Activated naive CD4-positive, alpha-beta T cell treated with anti-CD3 and anti-CD28 coated beads, Interleukin-2, amount 10 ng/mL, durations not matched to agents 7 days and 5 days (primary cell): ENCODE measurements around the gene CHCHD10.

Experiments used
- CTCF ChIA-PET: fragments of 350-600 bp; sonication (Branson Sonifier 250); formaldehyde crosslinking; loops from one replicate; lab custom pipeline; 2021; ENCODE audit warnings: antibody characterized with exemption; lab: Charles Lee
- DNase-seq: peaks from one replicate; pipeline ENCODE4 v3.0.0-alpha.2; 2020
- H3K27ac Mint-ChIP-seq: one replicate; pipeline ENCODE4 v1.8.0; 2021; ENCODE audit warnings: mild to moderate bottlenecking, moderate library complexity, mixed read lengths
- H3K27me3 Mint-ChIP-seq: one replicate; pipeline ENCODE4 v1.8.0; 2021; ENCODE audit warnings: mild to moderate bottlenecking, mixed read lengths
- H3K36me3 Mint-ChIP-seq: one replicate; pipeline ENCODE4 v1.8.0; 2021; ENCODE audit warnings: mixed read lengths
- H3K4me1 Mint-ChIP-seq: one replicate; pipeline ENCODE4 v1.8.0; 2021; ENCODE audit warnings: mixed read lengths
- H3K4me3 Mint-ChIP-seq: one replicate; pipeline ENCODE4 v1.8.0; 2021; ENCODE audit warnings: mild to moderate bottlenecking, moderate library complexity, mixed read lengths
- H3K9me3 Mint-ChIP-seq: one replicate; pipeline ENCODE4 v1.8.0; 2021; ENCODE audit warnings: mixed read lengths

CHCHD10 gene

DNA sequence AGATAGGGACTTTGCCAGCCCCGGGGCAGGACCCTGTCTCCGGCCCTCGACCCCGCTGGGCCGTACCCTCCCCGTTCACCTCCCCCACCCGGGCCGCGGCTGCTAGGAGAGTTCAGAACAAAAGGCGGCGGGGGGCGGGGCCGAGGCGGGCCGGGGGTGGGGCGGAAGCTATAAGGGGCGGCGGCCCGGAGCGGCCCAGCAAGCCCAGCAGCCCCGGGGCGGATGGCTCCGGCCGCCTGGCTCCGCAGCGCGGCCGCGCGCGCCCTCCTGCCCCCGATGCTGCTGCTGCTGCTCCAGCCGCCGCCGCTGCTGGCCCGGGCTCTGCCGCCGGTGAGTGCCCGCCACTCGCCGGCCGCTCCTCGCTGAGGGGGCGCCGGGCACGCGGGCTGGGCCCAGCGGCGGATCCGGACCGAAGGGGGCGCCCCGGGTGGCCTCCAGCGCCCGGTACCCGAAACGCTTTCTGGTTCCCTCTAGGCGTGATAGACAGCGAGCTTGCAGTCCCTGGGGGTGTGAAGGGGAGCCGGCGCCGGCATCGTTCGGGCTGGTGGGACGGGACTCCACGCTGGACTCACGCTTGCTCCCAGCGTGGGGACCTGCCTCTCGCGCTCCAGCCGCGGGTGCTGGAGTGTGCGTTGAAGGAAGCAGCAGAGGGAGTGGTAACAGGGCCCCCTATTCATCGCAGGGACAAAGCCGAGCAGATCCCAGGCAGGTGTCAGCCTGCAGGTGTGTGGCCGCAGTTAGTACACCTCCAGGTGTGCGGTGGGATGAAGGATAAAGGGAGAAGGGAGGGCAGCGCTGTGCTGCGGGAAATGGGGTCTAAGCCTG is 5.1 kb upstream of the CHCHD10 start, which contains the start of gene MMP11:
Gene MMP11, plus strand, starts transcription at position 201 of the 825 bp plus-strand sequence. Its CDS starts 22 bp downstream, at position 223.
- peak within 1 kb of the TSS; percentile 56 for H3K4me3 Mint-ChIP-seq
- peak; percentile 76 for DNase-seq
- no peaks in the 10 kb centered on the region for H3K36me3 Mint-ChIP-seq
- CTCF ChIA-PET, result interaction anchor here (2.2 kb wide), 1 partner anchor 19 kb away, joined by 5 read pairs; no protein-coding TSS in a partner anchor
- peaks cover 43% of the 10 kb centered on the region for H3K27me3 Mint-ChIP-seq
- H3K4me1 Mint-ChIP-seq, result peaks cover 29% of the 10 kb centered on the region
- H3K27ac Mint-ChIP-seq, result no peak within 1 kb of the TSS
- no peaks in the 10 kb centered on the region for H3K9me3 Mint-ChIP-seq

DNA sequence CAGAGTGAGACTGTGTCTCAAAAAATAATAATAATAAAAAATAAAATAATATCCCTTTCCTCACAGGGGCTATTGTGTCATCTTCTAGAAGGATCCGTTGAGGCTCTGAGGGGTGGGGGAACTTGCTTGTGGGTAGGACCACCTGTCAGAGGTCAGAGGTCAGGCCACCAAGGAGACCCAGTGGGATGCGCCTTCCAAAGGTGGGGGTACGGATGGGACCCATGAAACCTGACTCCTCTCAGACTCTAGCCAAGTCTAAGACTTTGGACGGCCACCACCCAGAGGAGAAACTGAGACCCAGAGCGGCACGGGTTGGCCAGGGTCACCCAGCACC is 4.5 kb upstream of the CHCHD10 start:
- CTCF ChIA-PET, result interaction anchor here (1.4 to 2.2 kb wide), 3 partner anchors 20 to 79 kb away, joined by 5 to 8 read pairs (median 8); no protein-coding TSS in a partner anchor
- Mint-ChIP-seq H3K4me3 (peak overlapping the region; percentile 56), H3K36me3 (no peaks in the 10 kb centered on the region), H3K9me3 (no peaks in the 10 kb centered on the region), H3K4me1 (peaks cover 29% of the 10 kb centered on the region), H3K27me3 (peaks cover 43% of the 10 kb centered on the region), H3K27ac (no peak overlapping the region)
- DNase-seq, result no peak

GRCh38 chr22:23769321-23769965 is 1.7 kb upstream of the CHCHD10 start:
- DNase-seq, result no peak
- H3K4me3 Mint-ChIP-seq, result peak overlapping the region; percentile 40
- CTCF ChIA-PET, result interaction anchor here (0.7 to 1.5 kb wide), 6 partner anchors 49 to 127 kb away, joined by 3 to 5 read pairs (median 3); no protein-coding TSS in a partner anchor
- peaks cover 26% of the 10 kb centered on the region for H3K27me3 Mint-ChIP-seq
- H3K27ac Mint-ChIP-seq, result no peak overlapping the region
- peaks cover 10% of the 10 kb centered on the region for H3K36me3 Mint-ChIP-seq
- peaks cover 53% of the 10 kb centered on the region for H3K4me1 Mint-ChIP-seq
- no peaks in the 10 kb centered on the region for H3K9me3 Mint-ChIP-seq

DNA sequence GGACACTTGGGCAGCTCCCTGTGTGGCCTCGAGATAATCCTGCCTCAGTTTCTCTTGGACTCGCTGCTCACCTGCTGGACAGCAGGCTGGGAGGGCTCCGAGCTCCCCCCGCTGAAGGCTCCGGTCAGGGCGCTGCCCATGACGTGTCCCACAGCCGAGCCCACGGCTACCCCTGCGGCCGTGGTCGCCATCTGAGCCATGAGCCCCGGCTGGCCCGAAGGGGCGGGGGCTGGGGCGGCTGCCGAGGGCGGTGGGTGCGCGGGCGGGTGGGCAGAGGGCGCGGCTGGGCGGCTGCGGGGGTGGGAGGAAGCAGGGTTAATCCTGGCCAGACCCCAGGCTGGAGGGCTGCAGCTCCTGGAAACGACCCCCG is 484 bp downstream of the CHCHD10 start:
- Mint-ChIP-seq H3K4me1 (peaks cover 68% of the 10 kb centered on the region), H3K27ac (peak overlapping the region; percentile 60), H3K4me3 (peak overlapping the region; percentile 80), H3K27me3 (peaks cover 8% of the 10 kb centered on the region), H3K36me3 (peaks cover 12% of the 10 kb centered on the region), H3K9me3 (no peaks in the 10 kb centered on the region)
- no peak for DNase-seq
- CTCF ChIA-PET, result interaction anchor here (0.6 to 1.7 kb wide), 6 partner anchors 22 to 135 kb away, joined by 3 to 5 read pairs (median 3); partner anchors contain the start of gene DRICH1

DNA sequence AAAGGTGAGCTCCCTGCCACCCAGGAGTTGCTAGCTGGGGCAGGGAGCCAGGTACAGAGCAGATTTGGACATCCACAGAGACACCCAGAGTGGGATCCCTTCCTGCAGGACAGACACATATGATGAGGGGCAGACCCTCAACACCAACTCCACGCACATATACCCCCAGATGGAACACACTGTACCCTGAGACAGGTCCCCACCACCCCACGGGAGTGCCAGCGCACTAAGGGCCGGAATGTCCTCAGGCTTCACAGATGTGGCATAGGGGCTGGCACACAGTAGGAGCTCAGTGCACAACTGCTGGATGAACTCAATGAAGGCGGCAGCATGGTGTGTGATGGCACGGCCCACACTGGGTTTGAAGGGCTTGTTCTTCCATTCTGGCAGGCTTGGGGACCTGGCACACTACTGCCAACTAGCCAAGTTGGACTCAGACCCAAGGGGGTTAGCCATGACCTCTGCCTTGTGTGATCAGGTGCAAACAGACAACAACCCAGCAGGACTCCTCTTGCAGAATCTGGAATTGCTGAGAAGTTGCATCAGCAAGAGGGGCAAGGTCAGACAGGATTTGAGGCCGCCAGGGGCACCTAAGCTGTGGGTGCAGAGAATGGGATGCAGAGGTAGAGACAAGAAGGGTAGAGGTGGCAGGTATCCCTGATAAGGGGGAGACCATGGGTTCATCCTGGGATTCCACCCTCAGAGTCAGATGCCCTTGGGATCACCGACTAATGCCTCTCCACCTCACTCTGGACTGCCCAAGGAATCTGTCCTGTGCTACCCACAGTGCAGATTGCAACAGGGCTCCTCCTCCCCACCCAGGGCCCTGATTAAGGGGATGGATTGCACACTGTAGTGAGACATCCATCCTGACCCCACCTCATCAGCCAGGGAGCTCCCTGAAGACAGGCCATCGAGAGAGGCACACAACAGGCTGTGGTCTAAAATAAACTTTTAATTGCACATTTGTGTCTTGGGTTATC is 2.6 kb downstream of the CHCHD10 start:
- Mint-ChIP-seq H3K4me3 (peak overlapping the region; percentile 3), H3K27me3 (peaks cover 14% of the 10 kb centered on the region), H3K36me3 (peaks cover 12% of the 10 kb centered on the region), H3K9me3 (no peaks in the 10 kb centered on the region), H3K4me1 (peaks cover 55% of the 10 kb centered on the region), H3K27ac (peak overlapping the region; percentile 60)
- CTCF ChIA-PET, result interaction anchor here (0.7 to 2.5 kb wide), 2 partner anchors 48 to 137 kb away, joined by 3 to 8 read pairs; no protein-coding TSS in a partner anchor
- no peak for DNase-seq

- no peak overlapping the region for H3K27ac Mint-ChIP-seq
- peaks cover 52% of the 10 kb centered on the region for H3K4me1 Mint-ChIP-seq
- peak overlapping the region; percentile 66 for H3K4me3 Mint-ChIP-seq
- H3K27me3 Mint-ChIP-seq, result peaks cover 10% of the 10 kb centered on the region
- peaks cover 12% of the 10 kb centered on the region for H3K36me3 Mint-ChIP-seq
- DNase-seq, result no peak
- no peaks in the 10 kb centered on the region for H3K9me3 Mint-ChIP-seq
- CTCF ChIA-PET, result interaction anchor here (2.5 kb wide), 1 partner anchor 136 kb away, joined by 8 read pairs; no protein-coding TSS in a partner anchor
Observed at GRCh38 chr22:23763954-23764353, 3.8 kb downstream of the CHCHD10 start.

- peaks cover 10% of the 10 kb centered on the region for H3K27me3 Mint-ChIP-seq
- peak overlapping the region; percentile 77 for H3K27ac Mint-ChIP-seq
- H3K4me1 Mint-ChIP-seq, result peaks cover 52% of the 10 kb centered on the region
- DNase-seq, result peak; percentile 76
- H3K36me3 Mint-ChIP-seq, result peaks cover 12% of the 10 kb centered on the region
- CTCF ChIA-PET, result interaction anchor here (2.5 kb wide), 1 partner anchor 136 kb away, joined by 8 read pairs; no protein-coding TSS in a partner anchor
- no peaks in the 10 kb centered on the region for H3K9me3 Mint-ChIP-seq
- H3K4me3 Mint-ChIP-seq, result peak overlapping the region; percentile 66
Observed at GRCh38 chr22:23763579-23763945, 4.2 kb downstream of the CHCHD10 start.

DNA sequence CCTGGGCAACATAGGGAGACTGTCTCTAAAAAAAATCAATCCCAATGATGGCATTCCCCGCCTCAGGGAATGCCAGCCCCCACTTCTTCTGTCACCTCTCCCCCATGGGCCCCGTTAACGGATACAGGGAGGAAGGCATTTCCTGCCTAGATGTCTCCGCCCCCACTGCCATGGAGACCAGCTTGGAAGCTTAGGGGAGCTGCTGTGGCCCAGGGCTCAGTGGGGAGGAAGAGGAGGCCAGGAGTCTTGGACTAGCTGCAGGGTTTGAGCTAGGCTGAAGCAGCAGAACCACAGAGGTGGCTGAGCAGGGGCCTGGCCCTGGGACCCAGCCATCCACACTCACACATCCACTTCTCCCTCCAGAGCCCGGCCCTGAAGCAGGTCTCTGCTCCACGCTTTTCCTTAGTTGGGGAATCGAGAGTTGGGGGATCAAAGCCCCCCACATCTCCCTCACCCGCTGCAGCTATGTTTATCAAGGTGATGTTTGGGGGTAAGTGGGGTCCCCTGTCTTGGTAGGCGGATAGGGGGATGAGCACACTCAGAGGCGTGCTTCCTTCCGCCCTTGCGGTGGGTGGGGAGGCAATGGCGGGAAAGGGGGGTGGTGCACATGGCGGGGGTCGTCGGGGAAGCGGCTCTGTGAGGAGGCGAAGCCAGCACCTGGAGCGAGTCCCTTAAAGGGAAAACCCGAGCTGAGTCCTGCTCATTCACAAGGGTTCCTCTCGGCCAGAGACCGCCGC is 4.8 kb downstream of the CHCHD10 start, which contains the start of gene C22orf15:
Gene C22orf15, plus strand, starts transcription at position 149 of the 737 bp plus-strand sequence. Its CDS starts 317 bp downstream, at position 466.
- Mint-ChIP-seq H3K27ac (peak within 1 kb of the TSS; percentile 77), H3K27me3 (peaks cover 10% of the 10 kb centered on the region), H3K4me3 (peak within 1 kb of the TSS; percentile 66), H3K4me1 (peaks cover 47% of the 10 kb centered on the region), H3K36me3 (peaks cover 12% of the 10 kb centered on the region), H3K9me3 (no peaks in the 10 kb centered on the region)
- peak; percentile 60 for DNase-seq
- CTCF ChIA-PET, result interaction anchor here (2.5 kb wide), 1 partner anchor 135 kb away, joined by 8 read pairs; no protein-coding TSS in a partner anchor

DNA sequence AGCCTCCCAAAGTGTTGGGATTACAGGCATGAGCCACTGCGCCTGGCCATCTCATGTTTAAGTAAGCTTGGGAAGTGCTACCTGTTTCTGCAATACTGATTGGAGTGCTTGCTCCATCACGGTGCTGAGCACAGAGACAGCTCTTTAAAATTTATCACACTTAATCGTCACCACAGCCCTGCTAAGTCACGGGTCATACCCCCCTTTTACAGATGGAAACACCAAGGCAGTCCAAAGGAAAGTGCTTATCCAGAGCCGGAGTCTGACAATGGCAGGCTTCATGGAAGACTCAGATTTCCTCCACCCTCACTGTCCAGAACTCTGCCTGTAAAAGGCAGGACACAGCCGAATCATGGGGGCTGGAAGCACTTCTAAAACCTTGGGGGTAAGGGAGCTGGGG is 7.7 kb downstream of the CHCHD10 start:
- Mint-ChIP-seq H3K4me1 (peaks cover 29% of the 10 kb centered on the region), H3K27ac (no peak overlapping the region), H3K9me3 (no peaks in the 10 kb centered on the region), H3K4me3 (no peak overlapping the region), H3K27me3 (peaks cover 17% of the 10 kb centered on the region), H3K36me3 (peaks cover 4% of the 10 kb centered on the region)
- CTCF ChIA-PET, result interaction anchor here (1.3 kb wide), 1 partner anchor 90 kb away, joined by 3 read pairs; no protein-coding TSS in a partner anchor
- DNase-seq, result no peak

GRCh38 chr22:23759566-23759965 is 8.2 kb downstream of the CHCHD10 start:
- no peak overlapping the region for H3K27ac Mint-ChIP-seq
- peaks cover 17% of the 10 kb centered on the region for H3K27me3 Mint-ChIP-seq
- H3K4me1 Mint-ChIP-seq, result peaks cover 24% of the 10 kb centered on the region
- CTCF ChIA-PET, result interaction anchor here (1.3 kb wide), 1 partner anchor 90 kb away, joined by 3 read pairs; no protein-coding TSS in a partner anchor
- no peak for DNase-seq
- H3K4me3 Mint-ChIP-seq, result no peak overlapping the region
- H3K36me3 Mint-ChIP-seq, result peaks cover 2% of the 10 kb centered on the region
- H3K9me3 Mint-ChIP-seq, result no peaks in the 10 kb centered on the region

DNA sequence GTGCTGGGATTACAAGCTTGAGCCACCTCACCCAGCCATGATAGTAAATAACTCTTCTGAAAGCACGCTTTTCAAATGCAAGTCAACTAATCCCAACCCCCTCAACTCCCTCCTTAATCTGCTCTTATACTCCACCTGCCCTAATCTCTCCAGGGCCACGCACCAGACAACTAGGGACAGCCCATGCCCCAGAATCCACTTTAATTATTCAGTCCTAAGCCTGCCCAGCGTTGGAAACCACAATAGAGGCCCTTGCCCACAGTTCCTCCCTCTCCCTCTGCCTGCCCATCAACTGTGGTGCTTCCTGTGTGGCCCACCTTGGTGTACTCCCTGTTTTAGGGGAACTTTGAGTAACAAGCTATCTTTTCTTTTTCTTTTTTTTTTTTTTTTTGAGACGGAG is 10.9 kb downstream of the CHCHD10 start:
- no peak overlapping the region for H3K4me3 Mint-ChIP-seq
- H3K27me3 Mint-ChIP-seq, result peaks cover 27% of the 10 kb centered on the region
- peaks cover 6% of the 10 kb centered on the region for H3K4me1 Mint-ChIP-seq
- no peaks in the 10 kb centered on the region for H3K9me3 Mint-ChIP-seq
- no peak for DNase-seq
- no peaks in the 10 kb centered on the region for H3K36me3 Mint-ChIP-seq
- CTCF ChIA-PET, result interaction anchor here (0.6 kb wide), 1 partner anchor 16 kb away, joined by 3 read pairs; no protein-coding TSS in a partner anchor
- no peak overlapping the region for H3K27ac Mint-ChIP-seq

DNA sequence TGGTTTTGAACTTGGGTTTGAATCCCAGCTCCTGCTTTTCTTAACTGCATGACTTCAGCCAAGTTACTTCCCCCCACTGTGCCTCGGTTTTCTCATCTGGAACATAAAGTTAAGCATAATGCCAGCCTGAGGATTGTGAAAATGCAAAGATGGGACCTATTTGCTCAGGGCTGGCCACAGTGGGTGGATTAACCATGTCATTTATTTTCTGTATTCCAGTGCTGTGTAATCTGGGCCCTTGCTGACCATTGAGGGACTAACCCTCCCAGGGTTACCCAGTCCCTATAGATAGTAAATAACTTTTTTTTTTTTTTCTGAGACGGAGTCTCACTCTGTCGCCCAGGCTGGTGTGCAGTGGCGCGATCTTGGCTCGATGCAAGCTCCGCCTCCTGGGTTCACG is 12.1 kb downstream of the CHCHD10 start:
- no peak for DNase-seq
- H3K27me3 Mint-ChIP-seq, result peaks cover 25% of the 10 kb centered on the region
- H3K9me3 Mint-ChIP-seq, result no peaks in the 10 kb centered on the region
- H3K4me3 Mint-ChIP-seq, result no peak overlapping the region
- H3K36me3 Mint-ChIP-seq, result no peaks in the 10 kb centered on the region
- H3K4me1 Mint-ChIP-seq, result peaks cover 5% of the 10 kb centered on the region
- no peak overlapping the region for H3K27ac Mint-ChIP-seq
- CTCF ChIA-PET, result no interaction called here
